ENCODE results near the gene IREB2.
"Not testable (repeated sequence)": the region's sequence is repeated elsewhere in the genome, so short reads cannot be mapped to it uniquely, and the experiment has no call there.

The IREB2 gene

DNA sequence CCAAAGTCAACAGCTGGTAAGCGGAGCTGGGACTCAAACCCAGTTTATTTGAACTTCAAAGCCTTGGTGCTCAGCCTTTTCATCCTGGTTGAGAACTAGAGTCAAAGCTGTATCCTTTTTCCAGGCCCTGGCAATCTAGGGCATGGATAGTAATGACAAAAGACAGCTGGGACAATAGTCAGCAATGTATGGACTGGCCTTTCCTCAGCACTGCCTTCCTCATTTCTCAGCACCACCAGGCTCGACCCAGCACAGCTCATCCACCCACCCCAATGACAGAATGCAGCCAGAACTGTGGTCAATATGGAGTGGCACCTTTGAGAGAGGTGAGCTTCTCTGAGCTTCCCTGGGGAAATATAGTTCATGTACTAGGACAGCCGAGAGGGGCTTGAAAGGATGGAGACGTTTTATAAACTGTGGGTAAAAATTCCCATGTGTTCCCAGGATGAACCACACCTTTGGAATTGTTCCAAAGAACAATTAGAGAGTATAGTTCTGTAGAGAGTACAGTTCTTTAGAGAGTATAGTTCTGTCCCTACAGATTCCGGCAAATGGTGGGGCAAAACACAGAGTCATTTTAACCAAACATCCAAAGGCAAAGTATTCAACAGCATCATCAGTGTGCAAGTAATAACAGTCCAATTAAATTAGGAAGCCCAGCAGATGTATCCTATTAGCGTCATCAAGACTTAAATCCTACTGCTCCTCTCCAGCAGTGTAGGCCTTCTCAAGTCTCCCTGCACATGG, 30.2 kb upstream of the IREB2 start:
- no peak for DNase-seq (ENCODE audit: low spot score)

DNA sequence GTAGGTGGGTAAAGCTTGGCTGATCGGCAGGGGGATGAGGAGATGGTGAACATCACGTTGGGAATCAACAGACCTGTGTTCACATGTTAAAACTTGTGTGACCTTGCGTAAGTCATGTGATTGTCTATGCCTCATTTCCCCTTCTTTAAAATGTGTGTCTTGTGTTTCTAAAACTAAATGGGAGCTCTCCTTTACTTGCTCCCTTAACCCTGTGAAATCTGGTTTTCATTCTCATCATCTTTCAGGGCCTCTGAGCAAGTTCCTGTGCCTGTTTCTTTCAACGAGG, 29.7 kb upstream of the IREB2 start:
- DNase-seq (ENCODE audit: low spot score), result no peak

DNA sequence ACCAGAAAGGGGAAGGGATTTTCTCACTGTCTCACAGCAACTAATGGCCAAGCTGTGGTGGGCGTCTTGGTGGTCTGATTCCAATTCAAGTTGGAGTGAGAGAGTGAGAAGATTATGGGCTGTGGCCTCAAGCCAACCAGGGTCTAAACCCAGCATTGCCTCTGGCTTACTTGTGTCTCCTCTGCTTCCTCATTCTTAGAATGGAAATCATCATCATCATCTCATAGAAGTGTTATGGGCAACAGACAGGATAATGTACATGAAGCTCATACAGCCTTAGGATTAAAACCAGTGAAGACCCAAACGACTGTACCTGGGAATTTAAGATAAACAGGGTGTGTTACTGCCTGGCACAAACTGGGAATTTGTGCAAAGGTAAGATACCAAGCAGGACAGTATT, 29.1 kb upstream of the IREB2 start:
- DNase-seq (ENCODE audit: low spot score), result no peak

DNA sequence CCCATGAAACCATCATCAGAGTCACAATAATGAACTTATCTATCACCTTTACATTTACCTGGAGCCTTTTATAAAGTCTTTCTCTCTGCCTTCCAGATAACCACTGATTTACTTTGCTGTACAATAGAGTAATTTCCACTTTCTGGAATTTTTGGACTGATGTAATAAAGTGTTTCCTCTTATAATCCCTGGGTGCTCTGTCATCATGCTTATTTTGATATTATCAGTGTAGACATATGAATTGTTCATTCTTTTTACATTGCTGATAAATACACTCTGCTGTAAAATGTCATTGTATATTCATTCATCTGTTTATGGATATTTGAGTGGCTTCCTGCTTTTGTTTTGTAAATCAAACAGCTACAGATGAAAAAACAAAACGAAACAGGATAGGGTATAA, 27.0 kb upstream of the IREB2 start:
- no peak for DNase-seq (ENCODE audit: low spot score)

DNA sequence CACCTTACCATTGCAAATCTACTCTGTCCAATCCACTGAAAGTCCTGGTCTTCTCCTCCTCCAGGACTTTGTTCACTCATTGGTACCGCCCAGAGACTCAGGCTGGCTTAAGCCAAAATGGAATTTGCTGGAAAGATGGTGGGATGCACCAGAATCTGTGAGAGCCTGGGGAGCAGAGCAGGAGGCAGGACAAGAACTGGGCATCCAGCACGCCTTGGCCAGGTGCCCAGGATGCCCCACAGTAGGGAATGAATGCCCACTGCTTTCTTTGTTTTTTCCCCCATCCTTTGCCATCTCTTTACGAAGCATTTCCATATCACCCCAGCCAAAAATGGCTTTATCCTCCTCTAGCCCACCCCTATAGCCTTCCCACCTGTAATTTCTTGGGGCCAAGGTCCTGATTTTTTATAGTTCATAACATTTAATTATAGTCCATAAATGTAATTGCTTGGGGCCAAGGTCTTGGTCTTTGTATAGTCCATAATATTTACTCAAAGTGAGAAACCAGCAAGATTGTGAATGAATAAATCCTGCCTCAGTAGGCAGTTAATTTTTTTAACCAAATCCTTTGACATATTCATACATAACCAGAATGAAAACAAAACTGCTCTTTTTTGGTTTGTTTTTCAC, 23.3 kb upstream of the IREB2 start:
- DNase-seq (ENCODE audit: low spot score), result no peak

DNA sequence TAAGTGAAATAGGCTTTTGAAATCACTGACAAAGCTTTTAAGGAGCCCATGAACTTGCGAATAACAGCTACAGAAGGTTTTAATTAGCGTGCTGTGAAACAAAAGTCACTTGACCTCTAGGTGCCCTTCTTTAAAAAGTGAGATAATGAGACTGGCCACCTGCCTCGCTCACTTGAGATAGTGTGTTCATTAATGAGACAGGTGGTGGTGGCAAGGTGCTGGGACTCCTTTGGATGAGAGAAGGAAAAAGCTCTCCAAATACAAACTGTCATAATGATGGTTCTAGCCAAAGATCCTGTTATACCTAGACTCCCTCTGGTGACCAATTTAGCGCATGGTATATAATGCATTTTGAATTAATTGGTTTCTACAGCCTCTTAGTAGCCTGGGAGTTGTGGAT, 22.7 kb upstream of the IREB2 start:
- no peak for DNase-seq (ENCODE audit: low spot score)

DNA sequence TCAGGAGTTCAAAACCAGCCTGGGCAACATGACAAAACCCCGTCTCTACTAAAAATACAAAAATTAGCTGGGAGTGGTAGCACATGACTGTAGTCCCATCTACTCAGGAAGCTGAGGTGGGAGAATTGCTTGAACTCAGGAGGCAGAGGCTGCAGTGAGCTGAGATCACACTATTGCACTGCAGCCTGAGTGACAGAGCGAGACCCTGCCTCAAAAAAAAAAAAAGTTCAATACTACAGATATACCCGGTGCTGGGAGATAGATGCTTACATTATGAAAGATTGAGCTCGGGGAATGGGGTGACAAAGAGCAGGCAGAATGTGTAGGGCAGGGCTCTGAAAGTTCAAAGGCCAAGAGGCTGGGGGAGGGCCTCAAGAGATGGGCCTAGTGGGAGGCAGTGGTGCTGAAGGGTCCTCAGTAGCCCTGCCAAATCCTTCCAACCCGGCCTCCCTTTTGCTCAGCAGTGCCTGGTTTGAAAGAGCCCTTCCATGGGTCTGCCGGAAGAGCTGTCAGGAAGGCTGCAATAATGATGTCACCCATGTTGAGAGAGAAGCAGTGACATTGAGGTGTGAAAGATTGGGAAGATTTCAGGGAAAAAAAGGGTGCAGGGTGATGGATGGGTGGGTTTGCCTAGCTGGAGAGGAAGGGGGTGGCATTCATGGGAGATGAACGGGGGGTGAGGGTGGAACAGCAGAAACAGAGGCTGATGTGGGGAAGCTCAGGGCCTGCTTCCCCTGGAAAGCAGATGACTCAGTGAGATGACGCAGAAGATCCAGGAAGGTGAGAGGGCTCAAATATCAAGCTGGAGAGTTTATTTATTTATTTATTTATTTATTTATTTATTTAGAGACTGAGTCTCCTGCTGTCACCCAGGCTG, 20.0 kb upstream of the IREB2 start:
- DNase-seq (ENCODE audit: low spot score), result no peak

DNA sequence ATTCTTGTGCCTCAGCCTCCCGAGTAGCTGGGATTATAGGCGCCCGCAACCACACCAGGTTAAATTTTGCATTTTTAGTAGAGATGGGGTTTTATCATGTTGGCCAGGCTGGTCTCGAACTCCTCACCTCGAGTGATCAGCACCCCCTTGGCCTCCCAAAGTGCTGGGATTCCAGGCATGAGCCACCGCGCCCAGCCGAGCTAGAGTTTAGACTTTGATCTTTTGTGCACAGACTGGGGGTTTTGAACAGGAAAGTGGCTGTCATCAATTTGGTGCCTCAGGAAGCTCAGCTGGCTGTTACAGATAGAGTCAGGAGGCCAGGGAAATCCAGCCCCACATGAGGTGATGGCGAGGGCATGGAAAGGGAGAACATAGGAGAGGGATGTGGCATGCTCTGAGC, 19.3 kb upstream of the IREB2 start:
- DNase-seq (ENCODE audit: low spot score), result no peak

DNA sequence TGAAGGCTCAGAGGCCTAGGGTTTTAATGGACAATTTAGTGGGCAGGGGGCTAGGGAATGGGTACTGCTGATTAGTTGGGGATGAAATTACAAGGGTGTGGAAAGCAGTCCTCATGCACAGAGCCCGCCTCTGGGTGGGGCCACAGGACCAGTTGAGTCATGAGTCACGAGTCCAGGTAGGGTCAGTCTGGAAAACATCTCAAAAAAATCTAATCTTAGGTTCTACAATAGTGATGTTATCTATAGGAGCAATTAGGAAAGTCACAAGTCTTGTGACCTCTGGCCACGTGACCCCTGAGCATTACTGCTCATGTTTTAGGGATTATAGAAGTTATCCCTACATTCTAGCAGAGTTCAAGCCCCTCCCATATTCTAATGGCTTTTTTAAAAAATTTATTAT, 18.6 kb upstream of the IREB2 start:
- DNase-seq (ENCODE audit: low spot score), result no peak

DNA sequence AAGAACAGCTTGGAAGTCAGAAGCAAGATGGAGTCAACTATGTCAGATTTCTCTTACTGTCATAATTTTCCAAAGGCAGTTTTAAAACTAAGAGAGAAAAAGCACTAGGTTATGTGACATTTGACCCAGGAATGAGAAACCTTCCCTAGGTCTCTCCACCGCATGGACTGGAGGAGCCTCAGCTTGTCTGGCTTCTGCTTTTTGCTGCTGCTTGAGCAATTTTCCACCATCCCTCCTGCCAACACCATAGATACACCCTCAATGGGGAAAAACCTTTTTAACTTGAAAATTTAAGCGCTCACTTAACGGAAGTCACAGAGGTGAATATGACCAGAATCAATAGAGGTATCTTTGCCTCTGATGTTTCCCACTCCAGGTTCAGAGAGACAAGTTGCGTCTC, 17.8 kb upstream of the IREB2 start:
- DNase-seq (ENCODE audit: low spot score), result no peak

DNA sequence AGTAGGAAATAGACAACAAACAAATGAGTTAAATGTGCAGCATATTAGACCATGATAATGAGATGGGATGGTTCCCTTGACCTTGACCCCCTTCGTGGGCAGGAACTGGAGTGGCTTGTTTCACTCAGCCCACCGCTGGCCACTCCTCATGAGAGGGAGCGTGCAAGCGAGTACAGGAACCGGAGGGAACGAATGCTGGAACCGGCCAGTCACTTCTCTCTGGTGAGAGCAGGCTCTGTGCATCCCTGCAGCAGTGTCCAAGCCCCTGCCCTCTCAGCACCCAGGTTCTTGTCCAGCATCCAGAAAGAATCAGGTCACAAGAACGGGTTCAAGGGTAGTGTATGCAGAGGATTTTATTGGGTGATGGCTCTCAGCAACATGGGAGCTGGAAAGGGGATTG, 17.2 kb upstream of the IREB2 start:
- no peak for DNase-seq (ENCODE audit: low spot score)

DNA sequence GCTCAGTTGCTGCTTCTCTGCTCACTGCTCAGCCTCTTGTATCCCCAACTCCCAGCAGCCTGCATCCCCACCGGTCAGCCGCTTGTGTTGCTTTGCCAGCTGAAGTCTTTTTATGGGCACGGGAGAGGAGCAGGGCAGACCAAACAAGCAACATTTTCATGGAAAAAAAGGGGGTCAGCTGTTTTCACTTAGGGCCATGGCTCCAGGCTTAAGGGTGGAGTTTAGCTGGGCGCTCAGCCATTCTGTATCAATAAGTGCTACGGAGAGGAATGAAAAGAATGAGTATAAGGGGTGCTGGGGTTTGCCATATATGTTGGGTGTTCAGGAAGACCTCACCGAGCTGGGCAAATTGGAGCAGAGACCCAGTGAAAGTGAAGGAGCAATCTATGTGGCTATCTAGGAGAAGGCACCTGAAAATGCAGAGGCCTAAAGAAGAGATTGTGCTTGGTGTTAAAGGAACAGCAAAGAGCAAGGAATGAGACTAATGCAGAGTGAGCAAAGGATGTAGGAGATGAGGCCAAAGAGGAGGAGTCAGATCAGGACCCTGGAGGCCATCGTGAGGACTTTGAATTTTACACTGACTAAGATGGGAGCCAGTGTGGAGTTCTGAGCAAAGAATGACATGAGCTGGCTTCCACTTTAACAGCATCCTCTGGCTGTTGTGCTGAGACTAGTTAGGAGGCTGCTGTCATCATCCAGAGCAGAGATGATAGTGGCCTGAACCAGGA, 16.6 kb upstream of the IREB2 start:
- no peak for DNase-seq (ENCODE audit: low spot score)

DNA sequence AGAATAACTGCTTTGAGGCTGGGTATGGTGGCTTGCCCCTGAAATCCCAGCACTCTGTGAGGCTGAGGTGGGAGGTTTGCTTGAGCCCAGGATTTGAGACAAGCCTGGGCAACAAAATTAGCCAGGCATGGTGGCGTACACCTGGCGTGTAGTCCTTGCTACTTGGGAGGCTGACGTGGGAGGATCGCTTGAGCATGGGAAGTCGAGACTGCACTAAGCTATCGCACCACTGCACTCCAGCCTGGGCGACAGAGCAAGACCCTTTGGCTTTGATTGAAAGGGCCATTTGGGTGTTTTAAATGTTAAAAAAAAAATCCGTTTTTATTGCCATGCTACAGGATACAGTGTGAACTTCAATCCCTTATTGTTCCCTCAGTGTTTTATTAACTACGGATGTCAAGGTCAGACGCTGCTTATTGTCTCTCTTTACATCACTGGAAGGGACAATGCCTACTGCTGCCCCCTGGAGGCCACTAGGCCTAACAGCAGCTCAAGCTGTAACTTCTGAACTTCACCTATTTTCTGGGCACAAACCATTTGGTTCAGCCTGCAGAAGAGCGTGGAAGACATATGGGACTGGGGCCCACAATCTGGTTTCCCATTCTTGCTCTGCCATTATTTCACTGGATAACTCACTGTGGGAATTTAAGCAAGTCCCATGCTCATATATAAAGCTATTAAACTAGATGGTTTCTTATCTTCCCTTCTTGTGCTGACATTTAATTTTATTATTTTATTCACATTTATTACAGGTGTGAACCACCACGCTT, 15.3 kb upstream of the IREB2 start:
- DNase-seq (ENCODE audit: low spot score), result peak; percentile 66

DNA sequence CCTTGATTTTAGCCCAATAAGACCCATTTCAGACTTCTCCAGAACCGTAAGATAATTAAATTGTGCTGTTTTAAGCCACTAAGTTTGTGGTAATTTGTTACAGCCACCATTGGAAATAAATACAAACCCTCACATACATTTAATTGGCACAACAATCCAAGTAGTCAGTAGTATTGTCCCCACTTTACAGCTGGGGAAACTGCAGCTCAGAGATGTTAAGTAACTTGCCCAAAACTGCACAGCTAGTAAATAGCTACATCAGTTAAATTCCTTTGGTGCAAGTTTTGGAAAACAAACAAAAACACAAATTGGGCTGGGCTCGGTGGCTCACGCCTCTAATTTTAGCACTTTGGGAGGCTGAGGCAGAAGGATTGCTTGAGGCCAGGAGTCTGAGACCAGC, 13.3 kb upstream of the IREB2 start:
- no peak for DNase-seq (ENCODE audit: low spot score)

DNA sequence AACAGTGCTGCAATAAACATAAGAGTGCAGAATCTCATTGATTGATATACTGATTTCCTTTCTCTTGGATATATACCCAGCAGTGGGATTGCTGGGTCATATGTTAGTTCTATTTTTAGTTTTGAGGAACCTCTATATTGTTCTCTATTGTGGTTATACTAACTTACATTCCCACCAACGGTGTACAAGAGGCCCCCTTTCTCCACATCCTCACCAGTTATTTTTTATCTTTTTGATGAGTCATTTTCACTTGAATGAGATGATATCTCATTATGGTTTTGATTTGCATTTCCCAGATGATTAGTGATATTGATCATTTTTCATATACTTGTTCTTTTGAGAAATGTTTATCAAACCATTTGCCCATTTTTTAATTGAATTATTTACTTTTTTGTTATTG, 12.4 kb upstream of the IREB2 start:
- DNase-seq (ENCODE audit: low spot score), result no peak

DNA sequence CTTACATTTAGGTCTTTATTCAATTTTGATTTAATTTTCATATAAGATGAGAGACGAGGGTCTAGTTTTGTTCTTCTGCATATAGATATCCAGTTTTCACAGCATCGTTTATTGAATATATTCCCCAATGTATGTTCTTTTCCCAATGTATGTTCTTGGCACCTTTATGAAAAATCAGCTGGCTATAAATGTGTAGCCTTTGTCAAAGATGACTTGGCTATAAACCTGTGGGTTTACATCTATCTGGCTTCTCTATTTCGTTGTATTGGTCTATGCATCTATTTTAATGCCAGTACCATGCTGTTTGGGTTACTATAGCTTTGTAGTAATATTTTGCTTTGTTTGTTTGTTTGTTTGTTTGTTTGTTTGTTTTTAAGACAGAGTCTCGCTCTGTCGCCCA, 11.7 kb upstream of the IREB2 start:
- DNase-seq (ENCODE audit: low spot score), result no peak

DNA sequence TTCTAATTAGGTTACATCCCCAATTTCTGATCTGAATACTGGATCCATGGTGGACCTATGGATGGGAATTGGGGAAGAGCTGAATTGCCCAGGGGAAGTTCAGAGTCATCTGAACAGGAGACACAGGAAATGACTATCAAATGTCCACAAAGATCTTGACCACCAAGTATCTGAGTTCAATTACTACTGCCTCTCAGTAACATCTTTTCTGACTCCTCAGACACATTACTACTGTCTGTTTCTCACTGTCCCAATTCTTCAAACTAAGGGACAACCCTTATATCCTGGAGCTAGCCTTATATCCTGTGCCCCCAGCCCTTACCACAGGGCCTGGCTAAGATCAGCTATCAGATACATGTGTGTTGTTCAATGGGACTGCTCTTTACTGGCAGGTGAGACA, 10.1 kb upstream of the IREB2 start:
- no peak for DNase-seq (ENCODE audit: low spot score)

DNA sequence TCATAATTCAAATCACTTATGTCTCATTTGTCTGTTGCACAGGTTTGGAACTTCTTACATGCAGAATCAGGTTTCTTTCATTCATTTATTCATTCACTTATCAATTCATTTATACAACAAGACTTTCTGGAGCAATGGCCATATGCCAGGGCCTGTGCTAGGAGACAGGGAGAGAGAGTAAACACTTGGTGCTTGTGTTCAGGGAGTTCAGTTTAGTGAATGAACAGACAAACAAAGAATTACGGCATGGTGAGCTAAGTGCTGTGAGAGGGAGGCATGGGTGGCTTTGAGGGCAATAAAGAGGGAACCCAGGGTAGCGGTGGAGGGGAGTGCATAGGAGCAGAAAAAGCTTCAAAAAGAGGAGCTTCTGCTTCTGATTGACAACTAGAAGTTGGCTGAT, 8.5 kb upstream of the IREB2 start:
- DNase-seq (ENCODE audit: low spot score), result no peak

DNA sequence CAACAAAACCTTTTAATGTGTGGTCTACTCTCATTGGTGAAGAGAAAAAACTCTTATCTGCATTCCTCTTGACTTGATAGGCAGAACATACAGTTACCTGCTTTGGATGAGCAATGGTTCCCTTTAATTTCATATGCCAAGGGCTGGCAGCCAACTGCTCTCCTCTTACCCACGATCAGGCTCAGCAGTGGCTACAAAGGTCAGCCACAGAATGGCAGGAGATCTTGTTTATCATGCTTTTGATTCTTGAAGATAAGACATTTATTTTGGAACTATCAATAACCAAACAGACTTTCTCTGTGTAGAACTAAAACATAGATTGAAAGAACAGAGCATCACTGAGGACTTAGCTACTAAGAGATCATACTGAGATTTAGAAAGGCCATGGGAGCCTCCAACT, 6.1 kb upstream of the IREB2 start:
- DNase-seq (ENCODE audit: low spot score), result no peak

DNA sequence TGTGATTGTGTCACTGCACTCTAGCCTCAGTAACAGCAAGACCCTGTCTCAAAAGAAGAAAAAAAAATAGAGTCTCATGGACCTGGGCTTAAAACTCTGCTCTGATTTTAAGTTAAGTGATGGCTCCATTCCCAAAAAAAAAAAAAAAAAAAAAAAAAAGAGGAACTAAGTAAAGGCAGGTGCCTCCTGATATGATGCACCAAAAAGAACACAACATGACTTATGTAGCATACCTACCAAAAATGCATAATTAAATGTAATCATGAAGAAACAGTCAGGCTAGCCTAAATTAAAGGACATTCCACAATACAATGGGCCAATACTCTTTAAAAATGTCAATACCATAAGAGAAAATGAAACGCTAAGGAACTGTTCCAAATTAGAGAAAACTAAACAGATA, 5.4 kb upstream of the IREB2 start:
- no peak for DNase-seq (ENCODE audit: low spot score)

DNA sequence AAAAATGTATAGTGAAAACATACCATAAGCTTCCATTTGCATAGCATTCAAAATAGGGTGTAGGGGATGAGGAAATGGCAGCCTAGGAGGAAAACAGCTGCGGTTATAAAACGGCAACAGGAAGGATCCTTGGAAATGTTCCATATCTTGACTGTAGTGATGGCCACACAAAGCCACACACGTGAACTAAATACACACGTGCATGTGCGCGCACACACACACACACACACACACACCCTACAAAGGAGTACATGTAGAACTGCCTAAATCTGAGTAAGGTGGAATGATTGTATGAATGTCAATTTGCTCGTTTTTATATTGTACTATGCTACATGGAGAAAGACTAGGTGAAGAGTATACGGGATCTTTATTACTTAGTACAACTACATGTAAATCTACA, 3.9 kb upstream of the IREB2 start:
- DNase-seq (ENCODE audit: low spot score), result no peak

DNA sequence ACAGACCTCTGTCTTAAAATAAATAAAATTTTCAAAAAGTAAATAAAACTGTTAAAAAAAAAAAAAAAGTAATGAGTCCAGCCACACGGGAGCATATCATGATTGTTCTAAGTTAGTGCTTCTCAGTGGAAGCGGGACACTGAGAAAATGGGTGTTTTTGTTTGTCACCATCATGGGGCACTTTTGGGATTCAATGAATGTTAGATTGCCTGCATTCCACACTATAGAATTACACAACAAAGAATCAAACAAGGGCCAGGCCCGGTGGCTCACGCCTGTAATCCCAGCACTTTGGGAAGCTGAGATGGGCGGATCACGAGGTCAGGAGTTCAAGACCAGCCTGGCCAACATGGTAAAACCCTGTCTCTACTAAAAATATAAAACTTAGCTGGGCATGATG, 3.3 kb upstream of the IREB2 start:
- DNase-seq (ENCODE audit: low spot score), result not testable (repeated sequence)
